ENCODE measurements around the gene AP1M1. TPM values are rescaled to one million over a fixed set of nuclear protein-coding genes. Genes with fewer than 3 reads are reported as not detected.

AP1M1 gene
- total and polyA plus RNA-seq, 2 of the 4 experiments (the other 2 are of a cell fraction), result 85.1 to 99.1 TPM

DNA sequence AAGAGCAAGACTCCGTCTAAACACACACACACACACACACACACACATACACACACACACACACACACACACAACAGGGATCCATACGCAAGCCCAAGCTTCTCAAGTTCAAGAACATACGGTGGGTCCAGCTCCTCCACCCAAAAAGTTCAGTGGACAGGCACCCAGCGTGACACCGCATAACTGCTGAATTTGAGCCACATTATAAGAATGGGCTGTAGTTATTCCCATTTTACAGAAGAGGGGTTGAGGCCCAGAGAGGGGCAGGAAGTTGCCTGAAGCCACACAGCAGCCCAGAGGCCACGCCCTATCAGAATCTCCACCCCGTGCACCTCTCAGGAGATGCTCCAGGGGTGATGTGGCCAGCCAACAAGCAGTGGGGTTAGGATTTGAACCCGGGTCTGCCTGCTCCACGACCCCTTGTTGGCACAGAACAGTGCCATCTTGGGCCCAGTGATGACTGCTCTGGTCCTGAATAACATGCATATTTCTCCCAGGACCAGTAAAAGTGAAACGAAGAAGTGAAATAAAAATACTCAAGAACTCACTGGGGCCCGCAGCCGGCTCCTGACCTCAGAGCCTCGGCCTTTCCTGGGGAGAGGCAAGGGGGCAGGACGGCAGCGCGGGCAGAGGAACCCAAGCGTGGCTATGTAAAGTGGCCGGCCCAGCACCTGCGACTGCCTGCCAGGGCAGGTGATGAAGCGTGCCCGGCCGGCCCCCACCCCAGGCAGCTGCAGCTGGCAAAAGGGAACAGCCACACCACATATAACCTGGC, 61.9 kb downstream of the AP1M1 start:
- dilution Hi-C loops (cut with HindIII; ENCODE audit: low sequenced_read_pairs, unreplicated experiment) (no loop called here), in situ Hi-C loops (cut with MboI; ENCODE audit: low sequenced_read_pairs) (no loop called here), intact Hi-C loops (cut with micrococcal nuclease) (no loop called here)
- H3K4me1 ChIP-seq (ENCODE audit: control insufficient read depth, insufficient read depth, low read length), result no peaks in the 10 kb centered on the region
- H4K91ac ChIP-seq (ENCODE audit: insufficient read depth, low read depth, low read length), result no peak overlapping the region
- H3K18ac ChIP-seq (ENCODE audit: low read depth, low read length), result no peak overlapping the region
- no peak overlapping the region for H3K4me2 ChIP-seq (ENCODE audit: low read depth, low read length)
- no TSS peak for BruUV-seq (replicated peaks)
- peaks cover 4% of the 10 kb centered on the region; the same call in 1 of the 2 replicates for H4K20me1 ChIP-seq (ENCODE audit: insufficient read depth, low read length)
- peak overlapping the region; percentile 28 for H2AK9ac ChIP-seq (replicated peaks; ENCODE audit: low read depth, low read length, poor library complexity)
- H3K27me3 ChIP-seq (ENCODE audit: control insufficient read depth, insufficient read depth, low read length), result peaks cover 28% of the 10 kb centered on the region
- no peaks in the 10 kb centered on the region for H3K36me3 ChIP-seq (ENCODE audit: control insufficient read depth, insufficient read depth, low read length)
- DNase-seq (no peak), ATAC-seq (ENCODE audit: low read depth) (no peak)
- no peaks in the 10 kb centered on the region for H3K79me1 ChIP-seq (ENCODE audit: low read depth in 1 of 2, low read length in 2 of 2)
- H3K9me3 ChIP-seq (ENCODE audit: control insufficient read depth, insufficient read depth, low read length), result no peaks in the 10 kb centered on the region
- H2AFZ ChIP-seq (replicated peaks; ENCODE audit: low read length, poor library complexity), result peak overlapping the region; percentile 11
- no peak overlapping the region for H3K23ac ChIP-seq (ENCODE audit: low read depth, low read length)
- no peak overlapping the region for H4K8ac ChIP-seq (ENCODE audit: low read depth in 2 of 2, low read length in 2 of 2)
- WGBS, 2 experiments (ENCODE audit: extremely low coverage in 2 of 2, insufficient read length in 1 of 2), result 86% methylated on average over 16 of the region's 22 CpGs; no CpG with 5 or more reads in 1 of the 2 experiments
- H3K9ac ChIP-seq (ENCODE audit: low read depth, low read length), result no peak overlapping the region
- H3K56ac ChIP-seq (ENCODE audit: extremely low read depth, insufficient read depth, low read length), result no peak overlapping the region
- H3K9me1 ChIP-seq (ENCODE audit: insufficient read depth, low read length), result no peaks in the 10 kb centered on the region; the same call in 1 of the 2 replicates
- no peak overlapping the region for H3K4me3 ChIP-seq (ENCODE audit: insufficient read depth, low read depth, low read length)
- no peak overlapping the region for H4K5ac ChIP-seq (ENCODE audit: low read depth, low read length)
- no peak overlapping the region for H2BK5ac ChIP-seq (ENCODE audit: low read depth, low read length, poor library complexity, severe bottlenecking)
- CTCF ChIA-PET, result no interaction called here
- POLR2A ChIA-PET (ENCODE audit: unreplicated experiment), result no interaction called here
- H3K14ac ChIP-seq (replicated peaks; ENCODE audit: low read depth, low read length), result no peak overlapping the region
- H2BK20ac ChIP-seq (ENCODE audit: low read depth, low read length), result no peak overlapping the region
- no peak overlapping the region for H3K4ac ChIP-seq (ENCODE audit: low read depth, low read length)
- no peak overlapping the region for H2AK5ac ChIP-seq (ENCODE audit: low read depth, low read length)
- no peak overlapping the region for H2BK15ac ChIP-seq (ENCODE audit: low read depth, low read length)
- H3K27ac ChIP-seq (ENCODE audit: insufficient read depth, low read length), result no peak overlapping the region
- TF ChIP-seq SMC3 (IDR thresholded peaks at IDR 0.05; ENCODE audit: low read depth, low read length), result no peak
- TF ChIP-seq NFE2L2 (IDR thresholded peaks at IDR 0.05; ENCODE audit: low read depth, low read length), result no peak
- no peak for TF ChIP-seq MAZ (IDR thresholded peaks at IDR 0.05; ENCODE audit: borderline replicate concordance, low read depth, low read length)
- TF ChIP-seq BHLHE40 (IDR thresholded peaks at IDR 0.05; ENCODE audit: low read depth, low read length), result no peak
- TF ChIP-seq, protein P1, sequence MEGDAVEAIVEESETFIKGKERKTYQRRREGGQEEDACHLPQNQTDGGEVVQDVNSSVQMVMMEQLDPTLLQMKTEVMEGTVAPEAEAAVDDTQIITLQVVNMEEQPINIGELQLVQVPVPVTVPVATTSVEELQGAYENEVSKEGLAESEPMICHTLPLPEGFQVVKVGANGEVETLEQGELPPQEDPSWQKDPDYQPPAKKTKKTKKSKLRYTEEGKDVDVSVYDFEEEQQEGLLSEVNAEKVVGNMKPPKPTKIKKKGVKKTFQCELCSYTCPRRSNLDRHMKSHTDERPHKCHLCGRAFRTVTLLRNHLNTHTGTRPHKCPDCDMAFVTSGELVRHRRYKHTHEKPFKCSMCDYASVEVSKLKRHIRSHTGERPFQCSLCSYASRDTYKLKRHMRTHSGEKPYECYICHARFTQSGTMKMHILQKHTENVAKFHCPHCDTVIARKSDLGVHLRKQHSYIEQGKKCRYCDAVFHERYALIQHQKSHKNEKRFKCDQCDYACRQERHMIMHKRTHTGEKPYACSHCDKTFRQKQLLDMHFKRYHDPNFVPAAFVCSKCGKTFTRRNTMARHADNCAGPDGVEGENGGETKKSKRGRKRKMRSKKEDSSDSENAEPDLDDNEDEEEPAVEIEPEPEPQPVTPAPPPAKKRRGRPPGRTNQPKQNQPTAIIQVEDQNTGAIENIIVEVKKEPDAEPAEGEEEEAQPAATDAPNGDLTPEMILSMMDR (conservative IDR thresholded peaks at IDR 0.05; ENCODE audit: low read depth, low read length), result no peak
- TF ChIP-seq RFX5 (IDR thresholded peaks at IDR 0.05; ENCODE audit: low read depth, low read length), result no peak
- H2BK120ac ChIP-seq (ENCODE audit: low read depth, low read length), result no peak overlapping the region

Data from IMR-90 (cell line).